ENCODE data around the gene CD101. TPM values are rescaled to one million over a fixed set of nuclear protein-coding genes. Genes with fewer than 3 reads are reported as not detected.

Gene CD101
- total RNA-seq, 1 donor from 2014 or later, result 0.10 TPM

GRCh38 chr1:117017062-117017461, 15.5 kb downstream of the CD101 start:
- Mint-ChIP-seq H3K4me3 (ENCODE audit: unreplicated experiment) (no peak overlapping the region), H3K27me3 (ENCODE audit: unreplicated experiment) (no peaks in the 10 kb centered on the region), H3K9me3 (ENCODE audit: unreplicated experiment) (no peaks in the 10 kb centered on the region), H3K36me3 (ENCODE audit: low read depth, unreplicated experiment) (no peaks in the 10 kb centered on the region), H3K27ac (ENCODE audit: unreplicated experiment) (no peak overlapping the region), H3K4me1 (ENCODE audit: unreplicated experiment) (no peaks in the 10 kb centered on the region)
- TF ChIP-seq CTCF (IDR thresholded peaks at IDR 0.05; ENCODE audit: unreplicated experiment), result no peak
- no peak for DNase-seq (ENCODE audit: low spot score)

- Mint-ChIP-seq H3K27ac (ENCODE audit: unreplicated experiment) (no peak overlapping the region), H3K36me3 (ENCODE audit: low read depth, unreplicated experiment) (no peaks in the 10 kb centered on the region), H3K4me1 (ENCODE audit: unreplicated experiment) (no peaks in the 10 kb centered on the region), H3K9me3 (ENCODE audit: unreplicated experiment) (no peaks in the 10 kb centered on the region), H3K27me3 (ENCODE audit: unreplicated experiment) (no peaks in the 10 kb centered on the region), H3K4me3 (ENCODE audit: unreplicated experiment) (no peak overlapping the region)
- no peak for TF ChIP-seq CTCF (IDR thresholded peaks at IDR 0.05; ENCODE audit: unreplicated experiment)
- DNase-seq (ENCODE audit: low spot score), result no peak
Measured at GRCh38 chr1:117017648-117018047, 16.1 kb downstream of the CD101 start.

- Mint-ChIP-seq H3K36me3 (ENCODE audit: low read depth, unreplicated experiment) (no peaks in the 10 kb centered on the region), H3K4me3 (ENCODE audit: unreplicated experiment) (no peak overlapping the region), H3K27me3 (ENCODE audit: unreplicated experiment) (no peaks in the 10 kb centered on the region), H3K9me3 (ENCODE audit: unreplicated experiment) (no peaks in the 10 kb centered on the region), H3K27ac (ENCODE audit: unreplicated experiment) (no peak overlapping the region), H3K4me1 (ENCODE audit: unreplicated experiment) (no peaks in the 10 kb centered on the region)
- TF ChIP-seq CTCF (IDR thresholded peaks at IDR 0.05; ENCODE audit: unreplicated experiment), result no peak
- no peak for DNase-seq (ENCODE audit: low spot score)
Measured at GRCh38 chr1:117020526-117021156, 19.1 kb downstream of the CD101 start.

- H3K4me3 Mint-ChIP-seq (ENCODE audit: unreplicated experiment), result no peak overlapping the region
- H3K4me1 Mint-ChIP-seq (ENCODE audit: unreplicated experiment), result peaks cover 11% of the 10 kb centered on the region
- no peaks in the 10 kb centered on the region for H3K27me3 Mint-ChIP-seq (ENCODE audit: unreplicated experiment)
- no peak for DNase-seq (ENCODE audit: low spot score)
- H3K27ac Mint-ChIP-seq (ENCODE audit: unreplicated experiment), result no peak overlapping the region
- TF ChIP-seq CTCF (IDR thresholded peaks at IDR 0.05; ENCODE audit: unreplicated experiment), result no peak
- H3K36me3 Mint-ChIP-seq (ENCODE audit: low read depth, unreplicated experiment), result no peaks in the 10 kb centered on the region
- H3K9me3 Mint-ChIP-seq (ENCODE audit: unreplicated experiment), result no peaks in the 10 kb centered on the region
Measured at GRCh38 chr1:117022114-117022513, 20.6 kb downstream of the CD101 start.

- H3K27ac Mint-ChIP-seq (ENCODE audit: unreplicated experiment), result no peak overlapping the region
- no peaks in the 10 kb centered on the region for H3K9me3 Mint-ChIP-seq (ENCODE audit: unreplicated experiment)
- H3K4me3 Mint-ChIP-seq (ENCODE audit: unreplicated experiment), result no peak overlapping the region
- peaks cover 11% of the 10 kb centered on the region for H3K4me1 Mint-ChIP-seq (ENCODE audit: unreplicated experiment)
- TF ChIP-seq CTCF (IDR thresholded peaks at IDR 0.05; ENCODE audit: unreplicated experiment), result no peak
- no peaks in the 10 kb centered on the region for H3K27me3 Mint-ChIP-seq (ENCODE audit: unreplicated experiment)
- no peaks in the 10 kb centered on the region for H3K36me3 Mint-ChIP-seq (ENCODE audit: low read depth, unreplicated experiment)
- DNase-seq (ENCODE audit: low spot score), result no peak
Measured at GRCh38 chr1:117025568-117025967, 24.0 kb downstream of the CD101 start.

Data from endothelial cell (in vitro differentiated cells).